ENCODE results near the gene SLC35F3. TPM values are rescaled to one million over a fixed set of nuclear protein-coding genes. Genes with fewer than 3 reads are reported as not detected.

Gene SLC35F3
- total RNA-seq, 4 donors from 2014 or later, result 0.82 TPM; not detected in 3

DNA sequence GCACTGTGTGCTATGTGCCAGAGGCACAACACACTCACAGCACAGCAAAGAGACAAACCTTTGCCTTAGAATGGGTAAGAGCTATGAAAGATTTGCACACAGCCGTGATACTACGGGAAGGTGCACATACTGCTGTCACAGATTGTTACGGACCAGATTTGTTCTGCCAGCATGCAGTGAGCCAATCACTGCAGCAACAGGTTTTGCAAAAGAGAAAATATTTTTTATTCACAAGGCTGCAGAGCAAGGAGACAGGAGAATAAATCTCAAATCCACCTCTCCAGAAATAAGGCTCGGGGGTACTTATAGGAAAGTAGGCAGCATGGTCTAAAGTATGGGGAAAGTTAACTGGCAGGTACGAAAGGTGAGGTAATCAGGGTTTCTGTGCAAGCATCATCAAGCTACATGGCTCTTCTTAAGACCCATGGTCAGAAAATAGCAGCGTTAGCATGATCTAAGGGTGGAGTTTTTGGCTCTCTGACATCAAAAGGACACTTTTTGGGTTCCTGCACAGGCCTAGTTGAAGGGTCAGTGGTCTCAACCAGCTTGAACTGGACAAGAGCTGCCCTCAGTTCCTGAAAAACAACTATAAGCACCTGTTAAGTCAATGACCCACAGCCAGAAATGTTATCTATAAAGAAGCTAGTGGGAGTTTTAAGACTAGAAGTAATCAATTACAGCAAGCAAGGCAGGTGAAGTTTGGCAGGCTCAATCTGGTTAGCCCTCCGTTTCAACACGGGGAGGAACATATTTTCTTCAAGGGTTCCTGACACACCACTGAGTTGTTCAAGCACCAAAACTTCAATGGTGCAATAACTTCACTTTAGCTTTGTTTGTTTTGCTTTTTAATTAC lies 186.0 kb downstream of the SLC35F3 start:
- Histone ChIP-seq H3K4me3 (no peak overlapping the region), H3K4me1 (no peaks in the 10 kb centered on the region), H3K9me3 (no peaks in the 10 kb centered on the region), H3K27ac (no peak overlapping the region), H3K27me3 (no peaks in the 10 kb centered on the region), H3K36me3 (no peaks in the 10 kb centered on the region)
- ATAC-seq, result no peak
- in situ Hi-C loops (cut with MboI; ENCODE audit: low sequenced_read_pairs in 4 of 4) (no loop called here), intact Hi-C loops (cut with DNase I; ENCODE audit: low total_unique reads) (no loop called here)
- DNase-seq, result no peak
- no peak for TF ChIP-seq POLR2A (IDR thresholded peaks at IDR 0.05)
- TF ChIP-seq, protein P1, sequence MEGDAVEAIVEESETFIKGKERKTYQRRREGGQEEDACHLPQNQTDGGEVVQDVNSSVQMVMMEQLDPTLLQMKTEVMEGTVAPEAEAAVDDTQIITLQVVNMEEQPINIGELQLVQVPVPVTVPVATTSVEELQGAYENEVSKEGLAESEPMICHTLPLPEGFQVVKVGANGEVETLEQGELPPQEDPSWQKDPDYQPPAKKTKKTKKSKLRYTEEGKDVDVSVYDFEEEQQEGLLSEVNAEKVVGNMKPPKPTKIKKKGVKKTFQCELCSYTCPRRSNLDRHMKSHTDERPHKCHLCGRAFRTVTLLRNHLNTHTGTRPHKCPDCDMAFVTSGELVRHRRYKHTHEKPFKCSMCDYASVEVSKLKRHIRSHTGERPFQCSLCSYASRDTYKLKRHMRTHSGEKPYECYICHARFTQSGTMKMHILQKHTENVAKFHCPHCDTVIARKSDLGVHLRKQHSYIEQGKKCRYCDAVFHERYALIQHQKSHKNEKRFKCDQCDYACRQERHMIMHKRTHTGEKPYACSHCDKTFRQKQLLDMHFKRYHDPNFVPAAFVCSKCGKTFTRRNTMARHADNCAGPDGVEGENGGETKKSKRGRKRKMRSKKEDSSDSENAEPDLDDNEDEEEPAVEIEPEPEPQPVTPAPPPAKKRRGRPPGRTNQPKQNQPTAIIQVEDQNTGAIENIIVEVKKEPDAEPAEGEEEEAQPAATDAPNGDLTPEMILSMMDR (IDR thresholded peaks at IDR 0.05 in 4 of 5, conservative IDR thresholded peaks at IDR 0.05 in 1 of 5), result no peak

- Histone ChIP-seq H3K4me3 (no peak overlapping the region), H3K27ac (no peak overlapping the region), H3K27me3 (no peaks in the 10 kb centered on the region), H3K4me1 (no peaks in the 10 kb centered on the region), H3K9me3 (no peaks in the 10 kb centered on the region), H3K36me3 (no peaks in the 10 kb centered on the region)
- TF ChIP-seq POLR2A (IDR thresholded peaks at IDR 0.05), result no peak
- TF ChIP-seq, protein P1 (IDR thresholded peaks at IDR 0.05 in 4 of 5, conservative IDR thresholded peaks at IDR 0.05 in 1 of 5), result no peak
- DNase-seq (no peak), ATAC-seq (no peak)
- in situ Hi-C loops (cut with MboI; ENCODE audit: low sequenced_read_pairs in 4 of 4), result no loop called here
- intact Hi-C loops (cut with DNase I; ENCODE audit: low total_unique reads), result no loop called here
Observed at GRCh38 chr1:234091065-234091401, 186.6 kb downstream of the SLC35F3 start.

DNA sequence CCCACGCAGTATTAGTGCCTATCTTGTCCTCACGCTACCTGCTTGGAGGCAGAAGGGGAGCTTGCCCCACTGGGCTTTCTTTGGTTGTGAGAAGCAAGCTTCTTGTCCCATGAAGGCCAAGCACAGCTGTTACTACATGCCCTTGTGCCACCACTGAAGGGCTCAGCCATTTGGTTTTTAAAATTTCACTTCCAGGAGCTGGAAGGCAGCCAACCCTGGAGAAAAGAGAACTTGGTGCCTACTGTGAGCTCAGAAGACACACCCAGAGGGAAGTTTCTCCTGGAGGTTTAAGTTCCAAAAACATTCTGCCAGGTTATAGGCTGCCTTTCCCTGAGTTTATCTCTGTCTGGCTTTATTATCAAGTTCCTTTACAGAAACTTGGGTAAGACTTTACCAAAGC lies 187.4 kb downstream of the SLC35F3 start:
- intact Hi-C loops (cut with DNase I; ENCODE audit: low total_unique reads), result no loop called here
- no peaks in the 10 kb centered on the region for H3K9me3 ChIP-seq
- in situ Hi-C loops (cut with MboI; ENCODE audit: low sequenced_read_pairs in 4 of 4), result no loop called here
- H3K27ac ChIP-seq, result no peak overlapping the region
- no peaks in the 10 kb centered on the region for H3K36me3 ChIP-seq
- TF ChIP-seq POLR2A (IDR thresholded peaks at IDR 0.05), result no peak
- TF ChIP-seq, protein P1 (IDR thresholded peaks at IDR 0.05 in 4 of 5, conservative IDR thresholded peaks at IDR 0.05 in 1 of 5), result no peak
- DNase-seq, result no peak
- no peak overlapping the region for H3K4me3 ChIP-seq
- ATAC-seq, result no peak
- H3K4me1 ChIP-seq, result no peaks in the 10 kb centered on the region
- no peaks in the 10 kb centered on the region for H3K27me3 ChIP-seq

GRCh38 chr1:234093107-234093506 lies 188.6 kb downstream of the SLC35F3 start:
- in situ Hi-C loops (cut with MboI; ENCODE audit: low sequenced_read_pairs in 4 of 4), result no loop called here
- no peak for TF ChIP-seq POLR2A (IDR thresholded peaks at IDR 0.05)
- TF ChIP-seq, protein P1 (IDR thresholded peaks at IDR 0.05 in 4 of 5, conservative IDR thresholded peaks at IDR 0.05 in 1 of 5), result no peak
- H3K4me1 ChIP-seq, result no peaks in the 10 kb centered on the region
- H3K27ac ChIP-seq, result no peak overlapping the region
- H3K36me3 ChIP-seq, result no peaks in the 10 kb centered on the region
- intact Hi-C loops (cut with DNase I; ENCODE audit: low total_unique reads), result no loop called here
- H3K4me3 ChIP-seq, result no peak overlapping the region
- no peaks in the 10 kb centered on the region for H3K9me3 ChIP-seq
- H3K27me3 ChIP-seq, result no peaks in the 10 kb centered on the region
- DNase-seq (no peak), ATAC-seq (no peak)
